ENCODE results near the gene PSMB10.
A peak's percentile ranks its signal among the peaks of the same experiment; 100 is the strongest.
"Not testable (repeated sequence)": the region's sequence is repeated elsewhere in the genome, so short reads cannot be mapped to it uniquely, and the experiment has no call there.

Gene PSMB10

DNA sequence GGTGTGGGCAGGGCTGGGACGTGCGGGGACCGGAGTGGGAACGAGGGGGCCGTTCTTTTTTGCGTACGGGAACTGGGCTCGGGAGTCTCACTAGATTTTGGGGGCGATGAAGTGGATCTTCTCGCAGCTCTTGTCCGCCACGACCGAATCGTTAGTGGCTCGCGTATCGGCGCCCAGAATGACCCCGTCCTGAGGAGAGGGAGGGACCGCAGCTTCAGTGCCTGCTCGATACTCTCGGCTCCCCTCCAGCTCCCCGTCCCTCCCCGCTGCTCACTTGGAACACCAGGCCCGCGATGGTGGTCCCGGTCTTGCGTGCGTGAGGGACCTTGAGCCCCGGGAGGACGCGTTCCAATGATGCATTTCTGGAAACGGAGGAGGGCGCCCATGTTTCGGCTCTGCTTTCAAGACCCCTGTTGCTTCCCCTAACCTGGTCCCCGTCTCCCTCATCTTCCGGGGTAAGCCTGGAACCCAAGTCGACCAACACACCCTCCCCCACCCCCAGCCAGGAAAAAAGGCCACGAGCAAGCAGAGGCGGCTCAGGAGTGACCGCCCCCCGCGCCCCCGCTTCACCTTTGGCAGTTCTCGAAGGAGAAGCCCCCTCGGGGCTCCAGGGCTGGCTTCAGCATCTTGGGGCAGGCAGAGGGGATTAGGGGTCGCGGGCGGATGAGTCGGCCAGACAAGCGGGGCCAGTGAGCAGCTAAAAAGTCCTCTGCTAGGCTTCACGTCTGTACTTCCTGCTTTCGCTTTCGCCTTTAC lies at the start of gene PSMB10:
Gene PSMB10, minus strand, starts transcription at position 727 of the 756 bp plus-strand sequence. Its CDS starts 101 bp downstream, at position 626.
- DNase-seq (ENCODE audit: low spot score) = peak; percentile 79

DNA sequence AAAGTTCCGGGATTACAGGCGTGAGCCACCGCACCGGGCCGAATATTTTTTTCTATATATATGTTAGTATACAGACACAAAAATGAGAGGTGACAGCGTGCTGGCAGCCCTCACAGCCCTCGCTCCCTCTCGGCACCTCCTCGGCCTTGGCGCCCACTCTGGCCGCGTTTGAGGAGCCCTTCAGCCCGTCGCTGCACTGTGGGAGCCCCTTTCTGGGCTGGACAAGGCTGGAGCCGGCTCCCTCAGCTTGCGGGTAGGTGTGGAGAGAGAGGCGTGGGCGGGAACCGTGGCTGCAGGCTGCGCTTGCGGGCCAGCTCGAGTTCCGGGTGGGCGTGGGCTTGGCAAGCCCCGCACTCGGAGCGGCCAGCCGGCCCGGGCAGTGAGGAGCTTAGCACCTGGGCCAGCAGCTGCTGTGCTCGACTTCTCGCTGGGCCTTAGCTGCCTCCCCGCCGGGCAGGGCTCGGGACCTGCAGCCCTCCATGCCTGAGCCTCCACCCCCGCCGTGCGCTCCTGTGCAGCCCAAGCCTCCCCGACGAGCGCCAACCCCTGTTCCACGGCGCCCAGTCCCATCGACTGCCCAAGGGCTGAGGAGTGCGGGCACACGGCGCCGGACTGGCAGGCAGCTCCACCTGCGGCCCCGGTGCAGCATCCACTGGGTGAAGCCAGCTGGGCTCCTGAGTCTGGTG lies 45.5 kb upstream of the PSMB10 start:
- DNase-seq (ENCODE audit: low spot score) = no peak

DNA sequence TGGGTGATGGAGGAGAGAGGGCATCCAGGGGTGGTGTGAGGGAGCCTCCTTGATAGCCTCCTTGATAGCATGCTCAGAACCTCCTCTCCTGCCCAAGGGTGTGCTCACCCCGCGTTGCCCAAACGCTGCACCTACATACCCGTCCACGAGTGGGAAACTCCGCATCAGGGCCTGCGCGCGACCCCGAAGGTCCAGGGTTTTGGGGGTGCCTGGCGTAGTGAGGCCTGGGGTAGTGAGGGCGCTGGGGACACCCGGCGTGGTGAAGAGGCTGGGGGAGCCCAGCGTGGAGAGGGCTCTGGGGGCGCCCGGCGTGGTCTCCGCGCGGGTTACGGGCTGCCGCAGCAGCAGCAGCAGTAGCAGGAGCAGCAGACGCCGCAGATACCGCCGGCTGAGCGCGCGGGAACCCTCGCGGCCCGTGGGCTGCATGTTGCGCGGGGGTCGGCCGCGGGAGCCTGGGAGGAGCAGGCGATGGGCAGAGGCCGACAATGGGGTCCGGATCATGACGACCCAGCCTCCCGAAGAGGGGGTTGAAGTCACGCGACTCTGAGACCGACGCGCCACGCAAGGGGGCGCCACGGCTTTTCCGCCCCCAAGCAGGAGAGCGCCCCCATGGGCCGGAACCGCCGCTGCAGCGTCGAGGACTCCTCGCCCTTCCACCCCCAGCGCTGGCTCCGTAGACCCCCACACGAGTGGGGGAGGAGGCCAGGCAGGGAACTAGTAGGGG lies 43.5 kb upstream of the PSMB10 start, which contains the start of gene DPEP3:
Gene DPEP3, minus strand, starts transcription at position 545 of the 724 bp plus-strand sequence. Its CDS starts 119 bp downstream, at position 426.
- DNase-seq (ENCODE audit: low spot score) = no peak

DNA sequence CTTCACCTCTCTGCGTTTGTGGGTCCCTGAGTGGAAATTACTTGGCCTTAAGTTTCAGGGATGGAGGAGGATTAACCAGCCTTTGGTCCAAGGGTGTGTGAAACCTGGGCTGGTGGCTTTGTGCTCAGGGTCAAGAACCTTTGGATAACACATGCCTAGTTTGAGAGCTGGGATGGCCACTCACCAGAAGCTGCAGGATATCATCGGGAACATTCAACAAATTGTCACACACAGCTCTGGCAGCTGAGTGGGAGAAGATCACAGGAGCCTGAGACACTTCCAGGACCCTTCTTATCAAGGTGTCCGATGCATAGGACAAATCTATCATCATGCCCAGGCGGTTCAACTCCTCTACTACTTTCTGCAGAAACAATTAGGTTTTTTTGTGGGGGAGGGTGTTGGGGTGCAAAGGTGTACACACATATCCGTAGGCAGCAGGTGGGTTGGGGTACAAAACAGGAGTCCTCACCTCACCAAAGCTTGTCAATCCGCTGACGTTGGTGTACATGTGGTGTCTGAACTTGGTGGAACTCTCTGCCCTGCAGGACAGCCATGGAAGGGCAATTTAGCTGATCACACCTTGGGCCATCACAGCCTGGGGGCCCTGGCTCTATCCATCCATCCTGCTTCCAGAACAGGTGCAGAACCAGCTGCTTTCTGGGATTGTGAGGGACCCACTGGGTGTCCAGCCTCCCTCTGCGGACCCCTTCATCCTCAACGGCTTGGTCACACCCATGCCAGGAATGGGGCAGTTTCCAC lies 41.0 kb upstream of the PSMB10 start:
- no peak for DNase-seq (ENCODE audit: low spot score)

DNA sequence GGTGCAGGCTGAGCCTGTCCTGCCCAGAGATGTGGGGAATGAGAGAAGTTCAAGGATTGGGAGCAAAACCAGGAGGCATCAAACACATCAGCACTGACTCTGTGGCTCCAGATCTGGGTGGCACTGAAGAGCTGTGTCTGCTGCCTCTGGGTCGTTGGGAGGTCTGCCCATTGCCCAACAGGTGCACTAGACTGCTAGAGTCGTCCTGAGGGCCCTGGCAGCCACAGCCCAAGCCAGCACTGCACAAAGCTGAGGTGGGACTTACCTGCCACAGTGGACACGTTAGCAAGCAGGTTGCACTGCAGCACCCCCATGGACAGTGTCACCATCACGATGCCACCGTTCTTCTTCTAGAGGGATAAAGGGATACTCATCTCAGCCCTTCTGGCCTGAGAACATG lies 40.4 kb upstream of the PSMB10 start:
- DNase-seq (ENCODE audit: low spot score) = no peak

DNA sequence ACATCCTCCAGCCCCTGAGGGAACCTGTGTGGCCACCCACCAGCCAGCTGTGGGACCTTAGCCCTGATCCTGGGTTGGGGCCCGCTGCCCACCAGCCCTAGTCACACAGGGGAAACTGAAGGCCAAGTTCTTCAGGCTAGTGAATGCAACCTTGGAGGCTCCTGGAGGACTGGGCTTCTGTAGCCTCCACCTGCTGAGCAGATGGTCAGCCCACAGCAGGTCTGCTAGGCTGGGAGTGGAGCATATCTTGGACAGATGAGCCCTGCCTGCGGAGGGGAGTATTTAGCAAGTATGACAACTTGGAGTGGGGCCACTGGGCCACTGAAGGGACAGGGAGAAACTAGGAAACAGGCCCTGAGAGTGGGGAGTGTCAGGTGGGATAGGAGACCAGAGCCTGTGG lies 39.6 kb upstream of the PSMB10 start:
- no peak for DNase-seq (ENCODE audit: low spot score)

DNA sequence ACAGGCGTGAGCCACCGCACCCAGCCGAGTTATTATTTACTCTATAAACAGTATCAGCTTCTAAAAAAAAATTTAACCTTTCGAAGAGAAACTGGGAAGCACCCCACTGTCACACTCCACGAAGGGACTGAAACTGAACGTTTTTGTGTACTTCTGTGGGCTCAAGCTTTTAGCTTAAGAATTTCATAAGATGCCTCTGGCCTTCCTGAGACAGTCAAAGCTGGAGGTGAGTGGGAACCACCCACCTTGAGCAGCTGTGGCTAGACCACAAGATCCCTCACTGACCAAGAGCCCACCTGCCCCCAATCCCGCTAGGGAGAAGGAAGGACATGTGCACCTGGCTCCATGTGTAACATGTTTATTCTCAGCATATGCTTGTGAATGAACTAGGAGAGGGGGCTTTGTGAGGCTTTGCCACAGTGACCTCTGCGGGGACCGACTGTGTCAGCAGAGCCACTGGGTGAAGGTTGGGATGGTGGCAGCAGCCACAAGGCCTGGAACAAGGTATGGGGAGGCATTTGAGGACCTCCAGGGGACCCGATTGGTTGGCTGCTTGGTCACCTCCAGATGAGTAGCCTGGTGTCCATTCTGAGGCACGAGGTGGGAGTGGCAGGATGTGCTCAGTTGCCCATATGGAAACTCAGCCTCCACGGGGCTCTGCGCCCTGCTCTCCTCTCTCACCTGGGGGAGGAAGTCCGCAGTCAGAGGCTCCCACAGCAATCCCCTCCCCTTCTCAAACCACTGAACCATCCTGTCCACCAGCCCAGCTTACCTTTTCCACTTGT lies 38.9 kb upstream of the PSMB10 start:
- DNase-seq (ENCODE audit: low spot score) = no peak

DNA sequence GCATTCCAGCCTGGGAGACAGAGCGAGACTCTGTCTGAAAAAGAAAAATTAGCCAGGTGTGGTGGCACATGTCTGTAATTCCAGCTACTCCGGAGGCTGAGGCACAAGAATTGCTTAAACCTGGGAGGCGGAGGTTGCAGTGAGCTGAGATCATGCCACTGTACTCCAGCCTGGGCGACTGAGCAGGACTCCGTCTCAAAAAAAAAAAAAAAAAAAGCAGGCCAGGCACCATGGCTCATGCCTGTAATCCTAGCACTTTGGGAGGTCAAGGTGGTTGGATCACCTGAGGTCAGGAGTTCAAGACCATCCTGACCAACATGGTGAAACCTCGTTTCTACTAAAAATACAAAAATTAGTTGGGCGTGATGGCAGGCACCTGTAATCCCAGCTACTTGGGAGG lies 35.6 kb upstream of the PSMB10 start:
- not testable (repeated sequence) for DNase-seq (ENCODE audit: low spot score)

DNA sequence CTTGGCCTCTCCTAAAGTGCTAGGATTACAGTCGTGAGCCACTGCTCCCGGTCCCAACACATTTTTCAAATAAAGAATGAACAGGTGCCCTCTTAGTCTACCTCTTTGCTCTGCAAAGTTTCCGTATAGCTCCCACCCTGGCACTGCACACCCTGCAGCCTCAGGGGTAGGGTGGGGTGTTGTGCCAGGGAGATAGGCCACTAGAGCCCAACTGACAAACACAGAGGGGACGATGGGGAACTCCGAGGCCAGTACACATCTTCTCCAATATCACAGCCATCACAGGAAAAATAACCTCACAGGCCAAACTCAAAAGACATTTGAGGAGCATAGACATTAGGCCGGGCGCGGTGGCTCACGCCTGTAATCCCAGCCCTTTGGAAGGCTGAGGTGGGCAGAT lies 34.5 kb upstream of the PSMB10 start:
- no peak for DNase-seq (ENCODE audit: low spot score)

DNA sequence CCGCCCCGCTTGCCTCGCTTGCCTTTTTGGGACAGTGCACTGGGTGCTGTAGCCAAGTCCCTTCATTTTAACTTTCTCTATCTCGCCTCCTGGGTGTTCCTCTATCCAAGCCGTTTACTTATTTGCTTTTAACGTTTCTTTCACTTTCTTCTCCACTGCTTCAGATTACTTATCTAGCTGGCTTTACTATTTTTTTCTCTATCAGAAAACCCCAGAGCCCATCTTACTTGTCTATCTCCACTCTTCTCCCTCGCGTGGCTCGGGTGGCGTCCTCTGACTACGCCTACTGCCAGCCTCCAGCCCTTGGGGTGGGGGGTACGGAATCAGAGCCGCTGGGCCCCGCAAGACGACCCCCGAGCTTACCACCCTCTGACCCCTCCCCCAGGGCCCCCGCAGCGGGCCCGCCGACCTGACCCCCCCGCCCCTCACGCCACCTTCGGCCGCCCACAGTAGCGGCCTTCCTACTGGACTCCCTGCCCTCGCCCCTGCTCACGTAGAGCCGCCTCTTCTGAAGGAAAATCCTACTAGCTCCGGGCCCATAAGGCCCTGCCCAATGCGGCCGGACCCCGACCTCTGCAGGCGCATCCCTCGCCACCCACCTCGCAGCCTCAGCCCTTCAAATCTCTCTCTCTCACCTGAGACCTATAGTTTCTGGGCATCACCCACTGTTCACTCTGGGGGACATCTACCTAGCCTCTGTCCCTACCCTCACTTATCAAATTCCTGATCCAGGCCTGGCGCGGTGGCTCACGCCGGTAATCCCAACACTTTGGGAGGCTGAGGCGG lies 32.8 kb upstream of the PSMB10 start:
- DNase-seq (ENCODE audit: low spot score) = no peak

DNA sequence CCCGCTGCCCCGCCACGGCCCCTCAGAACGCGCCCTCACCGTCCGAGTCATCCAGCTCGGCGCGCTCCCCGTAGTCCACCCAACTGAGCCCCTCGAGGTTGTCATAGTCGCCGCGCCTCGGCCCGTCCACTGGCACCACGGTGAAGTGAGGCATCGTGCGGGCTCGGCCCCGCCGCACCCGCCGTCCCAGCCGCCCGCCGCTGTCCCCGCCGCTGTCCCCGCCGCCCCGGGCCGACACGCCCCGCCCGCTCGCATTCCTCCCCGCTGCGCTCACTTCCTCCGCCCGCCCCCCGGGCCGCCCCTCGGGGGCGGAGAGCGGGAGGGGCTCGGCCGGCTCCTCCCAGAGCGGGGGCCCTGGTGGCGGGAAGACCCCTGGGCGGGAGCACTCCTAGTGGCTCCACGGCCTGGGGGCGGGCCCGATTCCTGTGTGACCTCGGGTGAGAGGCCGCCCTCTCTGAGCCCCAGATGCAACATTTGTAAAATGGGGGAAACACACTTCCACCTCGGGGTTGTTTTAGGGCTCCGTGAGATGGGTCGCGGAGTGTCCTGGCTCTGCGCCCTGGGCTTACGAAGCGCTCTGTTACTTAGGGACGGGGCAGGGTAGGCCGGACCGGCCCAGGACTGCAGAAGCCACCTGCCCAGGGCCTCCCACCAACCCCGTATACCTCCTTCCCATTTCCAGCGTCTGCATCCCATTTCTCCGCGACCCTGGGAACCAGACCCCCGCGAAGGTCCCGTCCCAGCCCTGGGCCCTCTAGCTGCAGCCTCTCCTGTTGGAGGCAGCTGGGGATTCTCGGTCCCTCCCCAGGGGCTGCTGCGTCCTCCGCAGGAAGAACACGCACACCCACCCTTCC lies 32.0 kb upstream of the PSMB10 start, which contains the start of gene SLC12A4:
Gene SLC12A4, minus strand, starts transcription at position 238 of the 854 bp plus-strand sequence. Its CDS starts 84 bp downstream, at position 154.
- peak; percentile 97 for DNase-seq (ENCODE audit: low spot score)

DNA sequence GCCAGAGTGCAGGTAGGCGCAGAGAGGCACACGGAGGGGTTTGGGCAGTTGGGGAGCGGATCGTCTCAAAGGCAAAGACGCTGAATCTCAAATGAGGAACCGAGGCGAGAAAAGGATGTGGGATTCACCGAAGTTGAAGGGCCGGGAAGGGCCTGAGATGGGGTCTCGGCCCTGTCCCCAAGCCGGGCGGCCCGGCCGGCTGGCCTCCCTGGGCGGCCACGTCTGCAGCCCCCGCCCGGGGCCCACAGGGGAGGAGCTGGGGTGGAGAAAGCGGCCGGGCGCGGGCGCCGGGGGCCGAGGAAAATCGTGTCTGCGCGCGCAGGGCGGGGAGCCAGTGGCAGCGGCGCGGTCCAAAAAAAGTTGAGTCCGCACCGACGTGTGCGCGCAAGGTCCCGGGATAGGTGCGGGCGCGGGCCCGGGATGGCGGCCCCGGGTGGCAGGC lies 31.3 kb upstream of the PSMB10 start:
- peak; percentile 81 for DNase-seq (ENCODE audit: low spot score)

DNA sequence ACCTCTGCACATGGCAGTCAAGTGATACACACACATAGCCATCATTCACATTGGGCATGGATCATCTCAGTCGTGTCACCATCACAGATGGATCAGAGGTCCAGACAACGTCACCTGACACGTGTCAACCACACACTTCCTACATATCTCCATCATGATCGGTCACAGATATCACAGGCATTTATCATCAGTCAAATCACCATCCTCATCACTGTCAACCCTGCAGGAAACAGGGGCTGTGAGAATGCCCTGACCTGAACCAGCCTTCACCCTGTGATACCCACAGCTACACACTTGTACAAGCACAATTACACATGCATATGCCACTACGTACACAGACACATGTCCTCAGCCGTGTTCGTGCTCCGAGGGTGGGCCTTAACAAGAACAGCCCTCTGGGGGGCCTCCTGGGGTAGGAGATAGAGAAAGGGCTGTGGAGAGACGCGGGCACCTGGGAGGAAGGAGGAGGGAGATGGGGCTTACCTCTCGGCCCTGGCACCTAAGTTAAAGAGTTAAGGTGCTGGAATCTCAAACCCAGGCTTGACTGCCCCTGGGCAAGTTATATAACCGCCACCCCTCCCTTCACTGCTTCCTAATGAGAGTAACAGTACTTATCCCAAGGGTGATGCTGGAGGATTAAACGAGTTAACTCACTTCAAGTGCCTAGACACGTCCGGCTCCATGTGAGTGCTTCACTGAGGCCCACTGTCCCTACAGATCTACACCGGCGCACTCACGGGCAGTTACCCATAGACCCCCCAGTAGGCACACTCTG lies 30.7 kb upstream of the PSMB10 start:
- DNase-seq (ENCODE audit: low spot score) = no peak

DNA sequence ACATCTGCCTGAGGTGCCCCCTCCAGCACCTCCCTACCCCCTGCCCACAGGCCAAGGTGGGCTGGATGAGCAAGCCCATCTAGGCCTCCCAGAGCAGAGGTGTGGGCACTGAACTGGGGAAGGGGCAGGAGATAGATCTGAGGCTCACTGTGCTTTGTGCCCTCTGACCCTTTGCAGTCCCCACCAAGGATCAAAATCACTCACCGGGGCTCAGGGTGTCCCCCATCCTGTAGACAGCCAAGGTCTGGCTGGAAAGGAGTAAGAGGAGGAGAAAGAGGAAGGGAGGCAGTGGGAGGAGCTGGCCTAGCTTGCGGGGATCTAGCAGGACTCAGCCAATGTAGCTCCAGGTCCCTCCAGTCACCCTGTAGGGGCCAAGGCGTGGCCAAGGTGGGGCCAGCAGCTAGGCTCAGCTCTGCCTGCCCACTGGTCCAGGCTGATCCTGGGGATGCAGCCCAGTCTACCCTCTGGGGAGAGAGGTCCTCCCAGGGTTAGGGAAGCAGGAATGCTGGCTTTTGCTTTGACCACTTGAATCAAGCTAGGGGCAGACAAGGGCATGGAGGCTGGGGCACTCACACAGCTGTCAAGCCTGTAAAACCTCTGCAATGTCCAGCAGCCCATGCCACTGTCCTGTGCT lies 30.0 kb upstream of the PSMB10 start:
- peak; percentile 80 for DNase-seq (ENCODE audit: low spot score)

DNA sequence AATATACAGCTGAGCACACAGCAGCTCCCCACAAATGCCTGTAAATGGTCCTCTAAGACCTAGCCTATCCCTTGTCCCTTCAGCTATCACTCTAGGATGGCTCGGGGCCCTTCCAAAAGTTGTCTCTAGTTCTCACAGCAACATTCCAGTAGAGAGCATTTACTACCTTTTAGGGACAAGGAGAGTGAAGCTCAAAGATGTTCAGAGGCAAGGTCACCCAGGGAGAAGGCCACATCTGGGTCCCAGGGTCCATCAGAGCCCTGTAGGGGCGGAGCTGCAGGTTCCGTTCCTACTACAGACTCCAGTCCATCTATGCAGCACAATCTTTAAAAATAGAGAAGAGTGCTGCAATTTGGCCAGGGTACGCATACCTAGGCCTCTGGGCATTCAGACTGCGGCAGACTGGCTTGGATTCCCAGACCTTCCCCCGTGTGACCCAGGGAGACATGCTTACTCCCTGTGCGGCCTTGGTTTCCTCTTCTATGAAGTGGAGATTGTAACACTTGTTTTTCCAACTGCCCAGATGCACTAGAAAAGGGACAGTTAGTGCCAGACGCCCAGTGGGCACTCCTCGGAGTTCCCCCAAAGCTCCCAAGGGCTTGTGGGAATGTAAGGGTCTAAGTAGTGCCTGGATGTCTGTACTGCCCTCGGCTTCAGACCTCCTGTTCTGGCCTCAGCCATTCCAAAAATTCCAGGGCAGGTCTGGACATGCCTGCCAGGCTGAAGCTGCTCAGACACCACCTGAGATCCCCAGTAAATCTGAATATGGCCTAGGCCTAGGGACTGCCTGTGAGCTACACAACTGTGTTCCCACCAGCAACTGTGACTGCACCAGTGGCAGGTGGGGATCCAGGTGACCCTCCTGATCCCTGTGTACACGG lies 29.3 kb upstream of the PSMB10 start:
- DNase-seq (ENCODE audit: low spot score) = no peak

DNA sequence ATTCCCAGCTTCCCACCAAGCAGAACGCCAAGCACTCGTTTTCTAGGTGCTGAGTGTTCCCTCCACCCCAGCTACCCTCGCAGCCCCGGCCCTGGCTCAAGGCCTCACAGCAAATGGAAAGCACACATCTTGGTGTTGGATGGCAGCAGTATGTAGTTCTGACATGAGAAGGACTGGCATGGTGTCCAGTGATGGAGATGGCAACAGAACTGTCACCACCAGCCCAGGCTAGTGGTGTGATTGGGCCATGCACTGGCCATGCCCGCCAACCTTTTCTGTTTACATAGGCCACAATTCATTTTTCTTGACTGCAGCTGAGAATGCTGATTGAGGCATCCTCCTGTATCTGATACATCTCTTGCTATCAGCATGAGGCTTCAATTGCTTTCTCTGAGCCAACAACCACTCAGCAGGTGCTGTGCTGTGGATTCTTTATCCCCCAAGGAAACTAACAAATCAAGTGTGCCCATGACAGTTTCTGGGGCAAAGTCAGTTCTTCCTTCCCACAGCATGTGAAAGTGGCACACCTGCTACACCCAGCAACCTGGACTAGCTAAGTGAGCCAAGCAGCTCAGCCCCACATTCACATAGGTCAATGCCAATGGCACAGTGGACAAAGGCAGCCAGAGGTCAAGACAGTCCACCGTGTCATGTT lies 28.0 kb upstream of the PSMB10 start:
- DNase-seq (ENCODE audit: low spot score) = no peak

All from AG08396 (cell line).